GM12878 (cell line): ENCODE data around the gene PROM1. TPM values are rescaled to one million over a fixed set of nuclear protein-coding genes. Genes with fewer than 3 reads are reported as not detected.

Experiments
- ATAC-seq: fragments of 200-7000 bp; cut with Tn5 transposase; 3 replicates; pipeline ENCODE4 v1.9.1; 2020; ENCODE audit warnings: mild to moderate bottlenecking, moderate library complexity
- BruUV-seq: library from RNA; stranded (reverse); fragments of 400-500 nt; replicated peaks from 2 replicates; lab custom pipeline; 2021; lab: Mats Ljungman, UMichigan
- CTCF ChIA-PET: fragments of 300-600 bp; sonication (Branson Sonifier 250); formaldehyde crosslinking; extraction: SDS; loops from one replicate; lab custom pipeline; 2021; ENCODE audit warnings: inconsistent platforms; lab: Yijun Ruan, JAX
- POLR2A ChIA-PET: fragments of 350-600 bp; formaldehyde crosslinking; extraction: SDS; loops from one replicate; lab custom pipeline; 2021; ENCODE audit warnings: inconsistent platforms; lab: Charles Lee
- RAD21 ChIA-PET: fragments of 300-600 bp; sonication (Branson Sonifier 250); formaldehyde crosslinking; loops from one replicate; lab custom pipeline; 2023; ENCODE audit warnings: antibody characterized with exemption; ENCODE audit not compliant: unreplicated experiment; lab: Charles Lee
- SMC1A ChIA-PET: fragments of 300-600 bp; sonication (Branson Sonifier 250); formaldehyde crosslinking; loops from one replicate; lab custom pipeline; 2023; ENCODE audit not compliant: unreplicated experiment, uncharacterized antibody; lab: Charles Lee
- DNase-seq: peaks from one replicate; pipeline ENCODE4 v3.0.0-alpha.2; 2011; ENCODE audit warnings: low read depth, low spot score
- FAIRE-seq: peaks from 3 replicates; lab custom pipeline; 2011; peaks lifted over from hg19 to GRCh38; lab: Jason Lieb, UNC
- H2AFZ ChIP-seq: 2 replicates; pipeline ENCODE4 v1.6.0; 2011; ENCODE audit warnings: low read depth, low read length, control low read depth; ENCODE audit not compliant: control insufficient read depth
- H3K27ac ChIP-seq: 2 replicates; pipeline ENCODE4 v1.5.1; 2011; ENCODE audit warnings: control low read depth; ENCODE audit not compliant: control insufficient read depth, insufficient read depth
- H3K27me3 ChIP-seq, 2 experiments: replicated peaks in 1 of 2; 2 replicates each; pipeline versions ENCODE4 v1.6.0 to v1.6.1; 2011; ENCODE audit warnings: low read length in 1 of 2; ENCODE audit not compliant: control insufficient read depth in 2 of 2, insufficient read depth in 2 of 2
- H3K36me3 ChIP-seq, 2 experiments: 2 replicates each; pipeline ENCODE4 v1.5.1; 2011; ENCODE audit warnings: low read length in 1 of 2; ENCODE audit not compliant: control insufficient read depth in 2 of 2, insufficient read depth in 2 of 2
- H3K4me1 ChIP-seq: 2 replicates; pipeline ENCODE4 v1.6.1; 2011; ENCODE audit warnings: mild to moderate bottlenecking, low read length, moderate library complexity, mixed read lengths; ENCODE audit not compliant: control insufficient read depth, insufficient read depth
- H3K4me2 ChIP-seq: 2 replicates; pipeline ENCODE4 v1.6.0; 2011; ENCODE audit warnings: control low read depth; ENCODE audit not compliant: control insufficient read depth, insufficient read depth
- H3K4me3 ChIP-seq: fragments of 200-600 bp; sonication (generic); 2 replicates; pipeline ENCODE4 v1.5.1; 2016
- H3K79me2 ChIP-seq: 2 replicates; pipeline ENCODE4 v1.6.0; 2011; ENCODE audit warnings: low read length; ENCODE audit not compliant: control insufficient read depth, insufficient read depth
- H3K9ac ChIP-seq: 2 replicates; pipeline ENCODE4 v1.8.0; 2011; ENCODE audit warnings: low read length, control low read depth, mixed read lengths; ENCODE audit not compliant: control insufficient read depth, insufficient read depth
- H3K9me3 ChIP-seq: replicated peaks from 3 replicates; pipeline ENCODE4 v1.5.1; 2011; ENCODE audit warnings: mild to moderate bottlenecking, low read length; ENCODE audit not compliant: control insufficient read depth, insufficient read depth
- H4K20me1 ChIP-seq: 2 replicates; pipeline ENCODE4 v1.6.0; 2011; ENCODE audit not compliant: control insufficient read depth, insufficient read depth
- NBN ChIP-seq: fragments of 450-650 bp; IDR thresholded peaks from 2 replicates; pipeline ENCODE4 v1.6.1; 2016
- WGBS: methylation state at CpG from one replicate; pipeline ENCODE4 v1.1.6; 2016; ENCODE audit warnings: low lambda C conversion rate; ENCODE audit not compliant: insufficient replicate concordance, insufficient coverage; ENCODE audit errors: missing lambda C conversion rate; 5-methylcytosine and 5-hydroxymethylcytosine counted together
- in situ Hi-C: fragments of 300-500 bp; cut with MboI; formaldehyde crosslinking; loops from 9 replicates; pipeline ENCODE4 v1.14.3; 2018; ENCODE audit warnings: mixed read lengths
- intact Hi-C: fragments of 100-400 bp; cut with micrococcal nuclease; formaldehyde crosslinking; loops from one replicate; pipeline ENCODE4 v1.14.2; 2022; ENCODE audit not compliant: unreplicated experiment
- polyA plus RNA-seq, 11 experiments: library from polyadenylated mRNA; depleted of rRNA in 4 of 11; unstranded in 6 of 11; stranded (reverse) in 5 of 11; fragments of >200 nt; fragmentation: Nextera tagmentation in 4 of 11; fragmentation: Illumina TruSeq in 1 of 11; extraction: Ambion mirVana in 4 of 11; extraction: Trizol in 1 of 11; gene quantifications; 1 replicate in 1 of 11; 2 replicates in 10 of 11; pipeline versions ENCODE4 v1.2.1 to v1.2.3, GENCODE V29; 2011 to 2016; ENCODE audit warnings: inconsistent platforms in 2 of 11, missing spikeins in 2 of 11, low read depth in 1 of 11
- total RNA-seq, 4 experiments: library from RNA; depleted of rRNA in 3 of 4; stranded (reverse); fragments of >200 nt in 3 of 4; fragmentation: Illumina TruSeq in 1 of 4; extraction: Trizol in 1 of 4; gene quantifications; 2 replicates each; pipeline versions ENCODE4 v1.2.1 to v1.2.3, GENCODE V29; 2013 to 2021
- TF ChIP-seq, protein P1 (sequence below): fragments of 450-650 bp; IDR thresholded peaks from 2 replicates; pipeline ENCODE4 v1.6.1; 2017; ENCODE audit warnings: mild to moderate bottlenecking
- TF ChIP-seq, protein P2 (sequence below): fragments of 450-650 bp; IDR thresholded peaks from 2 replicates; pipeline ENCODE4 v1.6.1; 2016; ENCODE audit warnings: mild to moderate bottlenecking
- TF ChIP-seq, protein P3 (sequence below): IDR thresholded peaks from 2 replicates; pipeline ENCODE4 v1.6.1; 2012; ENCODE audit warnings: low read depth, low read length, improper control_type of control experiment

PROM1 gene
- total and polyA plus RNA-seq, 10 of the 15 experiments (the other 5 are each of a cell fraction or from before 2014, with no cell fraction given) = 0.08 to 0.31 (median 0.18) TPM; not detected in 7

DNA sequence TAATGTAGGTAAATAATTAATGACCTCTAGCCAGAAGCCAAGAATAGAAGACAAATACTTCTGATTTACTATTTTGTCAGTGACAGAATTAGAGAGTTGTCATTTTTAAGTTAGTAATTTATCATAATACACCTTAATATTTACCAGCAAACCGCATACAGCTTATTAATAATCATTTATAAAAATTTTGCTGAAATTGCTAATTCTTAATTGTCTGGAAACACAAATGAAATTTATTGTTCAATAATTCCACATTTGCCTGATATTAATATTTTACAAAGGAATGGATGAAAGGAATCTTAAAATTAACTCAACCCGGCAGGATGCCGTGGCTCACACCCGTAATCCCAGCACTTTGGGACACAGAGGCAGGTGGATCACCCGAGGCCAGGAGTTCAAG, 44.7 kb downstream of the PROM1 start (continued):
- TF ChIP-seq, protein P1, sequence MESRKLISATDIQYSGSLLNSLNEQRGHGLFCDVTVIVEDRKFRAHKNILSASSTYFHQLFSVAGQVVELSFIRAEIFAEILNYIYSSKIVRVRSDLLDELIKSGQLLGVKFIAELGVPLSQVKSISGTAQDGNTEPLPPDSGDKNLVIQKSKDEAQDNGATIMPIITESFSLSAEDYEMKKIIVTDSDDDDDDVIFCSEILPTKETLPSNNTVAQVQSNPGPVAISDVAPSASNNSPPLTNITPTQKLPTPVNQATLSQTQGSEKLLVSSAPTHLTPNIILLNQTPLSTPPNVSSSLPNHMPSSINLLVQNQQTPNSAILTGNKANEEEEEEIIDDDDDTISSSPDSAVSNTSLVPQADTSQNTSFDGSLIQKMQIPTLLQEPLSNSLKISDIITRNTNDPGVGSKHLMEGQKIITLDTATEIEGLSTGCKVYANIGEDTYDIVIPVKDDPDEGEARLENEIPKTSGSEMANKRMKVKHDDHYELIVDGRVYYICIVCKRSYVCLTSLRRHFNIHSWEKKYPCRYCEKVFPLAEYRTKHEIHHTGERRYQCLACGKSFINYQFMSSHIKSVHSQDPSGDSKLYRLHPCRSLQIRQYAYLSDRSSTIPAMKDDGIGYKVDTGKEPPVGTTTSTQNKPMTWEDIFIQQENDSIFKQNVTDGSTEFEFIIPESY = no peak

DNA sequence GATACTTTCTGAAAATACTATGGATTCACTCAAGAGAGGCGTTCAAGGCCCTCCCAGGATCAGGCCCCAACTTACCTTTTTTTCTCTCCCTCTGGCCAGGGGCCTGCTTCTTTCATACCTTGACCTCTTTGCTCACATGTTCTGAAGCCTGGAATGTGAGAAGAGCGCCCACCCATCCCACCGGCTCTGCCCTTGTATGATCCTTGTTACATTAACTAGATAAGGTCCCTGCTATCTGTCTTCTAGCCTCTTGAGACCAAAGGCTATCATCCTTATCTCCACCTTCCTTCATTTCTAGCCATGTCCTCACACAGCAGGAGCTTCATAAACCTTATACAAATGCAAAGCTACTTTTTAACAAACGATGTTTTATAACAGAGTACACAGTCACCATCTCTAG, 45.9 kb downstream of the PROM1 start:
- Histone ChIP-seq H4K20me1 (no peaks in the 10 kb centered on the region), H3K4me1 (no peaks in the 10 kb centered on the region), H3K27me3 (peaks cover 2% of the 10 kb centered on the region in 2 experiments; a peak in 2 of 4 replicates), H3K36me3 (no peaks in the 10 kb centered on the region), H3K9me3 (no peaks in the 10 kb centered on the region), H3K4me3 (no peak overlapping the region), H3K4me2 (no peak overlapping the region), H3K9ac (no peak overlapping the region), H2AFZ (no peak overlapping the region), H3K79me2 (no peaks in the 10 kb centered on the region), H3K27ac (no peak overlapping the region)
- in situ Hi-C loops = loop anchor here (5.0 to 10.0 kb wide), 2 partner anchors 229 to 407 kb away; no protein-coding TSS in a partner anchor
- intact Hi-C loops = no loop called here
- no peak for FAIRE-seq
- BruUV-seq = no TSS peak
- ChIA-PET SMC1A (no interaction called here), CTCF (interaction anchor here (0.7 to 1.2 kb wide), 2 partner anchors 161 to 553 kb away, joined by 3 to 4 read pairs; no protein-coding TSS in a partner anchor), RAD21 (no interaction called here), POLR2A (no interaction called here)
- ATAC-seq = no peak
- WGBS = 27% methylated on average over 4 of the region's 4 CpGs
- DNase-seq = no peak
- TF ChIP-seq, protein P2, sequence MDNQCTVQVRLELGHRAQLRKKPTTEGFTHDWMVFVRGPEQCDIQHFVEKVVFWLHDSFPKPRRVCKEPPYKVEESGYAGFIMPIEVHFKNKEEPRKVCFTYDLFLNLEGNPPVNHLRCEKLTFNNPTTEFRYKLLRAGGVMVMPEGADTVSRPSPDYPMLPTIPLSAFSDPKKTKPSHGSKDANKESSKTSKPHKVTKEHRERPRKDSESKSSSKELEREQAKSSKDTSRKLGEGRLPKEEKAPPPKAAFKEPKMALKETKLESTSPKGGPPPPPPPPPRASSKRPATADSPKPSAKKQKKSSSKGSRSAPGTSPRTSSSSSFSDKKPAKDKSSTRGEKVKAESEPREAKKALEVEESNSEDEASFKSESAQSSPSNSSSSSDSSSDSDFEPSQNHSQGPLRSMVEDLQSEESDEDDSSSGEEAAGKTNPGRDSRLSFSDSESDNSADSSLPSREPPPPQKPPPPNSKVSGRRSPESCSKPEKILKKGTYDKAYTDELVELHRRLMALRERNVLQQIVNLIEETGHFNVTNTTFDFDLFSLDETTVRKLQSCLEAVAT = no peak
- no peak for TF ChIP-seq NBN
- TF ChIP-seq, protein P3, sequence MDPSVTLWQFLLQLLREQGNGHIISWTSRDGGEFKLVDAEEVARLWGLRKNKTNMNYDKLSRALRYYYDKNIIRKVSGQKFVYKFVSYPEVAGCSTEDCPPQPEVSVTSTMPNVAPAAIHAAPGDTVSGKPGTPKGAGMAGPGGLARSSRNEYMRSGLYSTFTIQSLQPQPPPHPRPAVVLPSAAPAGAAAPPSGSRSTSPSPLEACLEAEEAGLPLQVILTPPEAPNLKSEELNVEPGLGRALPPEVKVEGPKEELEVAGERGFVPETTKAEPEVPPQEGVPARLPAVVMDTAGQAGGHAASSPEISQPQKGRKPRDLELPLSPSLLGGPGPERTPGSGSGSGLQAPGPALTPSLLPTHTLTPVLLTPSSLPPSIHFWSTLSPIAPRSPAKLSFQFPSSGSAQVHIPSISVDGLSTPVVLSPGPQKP = no peak
